ENCODE measurements around the gene MED23. TPM values are rescaled to one million over a fixed set of nuclear protein-coding genes. Genes with fewer than 3 reads are reported as not detected.

The MED23 gene
- total and polyA plus RNA-seq, 11 donors, result 5.7 to 15.3 (median 11.2) TPM

DNA sequence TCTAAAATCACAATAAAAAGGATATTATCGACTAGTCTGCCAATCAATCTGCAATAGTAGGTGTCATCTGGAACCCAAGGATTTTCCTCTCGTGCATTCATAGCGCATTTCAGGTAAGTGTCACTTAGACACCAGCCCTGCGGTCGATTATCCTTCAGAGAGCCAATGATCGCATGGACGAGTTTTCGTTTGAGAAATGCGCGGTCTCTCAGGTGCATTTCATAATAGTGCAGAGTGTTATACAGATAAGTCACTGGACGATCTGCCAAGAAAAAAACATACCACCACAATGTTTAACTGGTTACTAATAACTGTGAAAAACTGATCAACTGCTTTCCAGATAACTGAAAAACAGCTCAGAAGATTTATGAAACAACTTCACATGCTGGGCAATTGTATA lies 34.0 kb downstream of the MED23 start:
- Histone ChIP-seq H3K9me3 (no peaks in the 10 kb centered on the region), H3K4me1 (no peaks in the 10 kb centered on the region), H3K27ac (no peak overlapping the region), H3K27me3 (no peaks in the 10 kb centered on the region), H3K36me3 (peaks cover 0 to 100% (median 100%) of the 10 kb centered on the region in 9 donors), H3K4me3 (no peak overlapping the region)
- 92 to 96% (median 95%) methylated on average over 11 of the region's 11 CpGs for WGBS, 4 donors
- DNase-seq, result no peak
- TF ChIP-seq, protein P1, sequence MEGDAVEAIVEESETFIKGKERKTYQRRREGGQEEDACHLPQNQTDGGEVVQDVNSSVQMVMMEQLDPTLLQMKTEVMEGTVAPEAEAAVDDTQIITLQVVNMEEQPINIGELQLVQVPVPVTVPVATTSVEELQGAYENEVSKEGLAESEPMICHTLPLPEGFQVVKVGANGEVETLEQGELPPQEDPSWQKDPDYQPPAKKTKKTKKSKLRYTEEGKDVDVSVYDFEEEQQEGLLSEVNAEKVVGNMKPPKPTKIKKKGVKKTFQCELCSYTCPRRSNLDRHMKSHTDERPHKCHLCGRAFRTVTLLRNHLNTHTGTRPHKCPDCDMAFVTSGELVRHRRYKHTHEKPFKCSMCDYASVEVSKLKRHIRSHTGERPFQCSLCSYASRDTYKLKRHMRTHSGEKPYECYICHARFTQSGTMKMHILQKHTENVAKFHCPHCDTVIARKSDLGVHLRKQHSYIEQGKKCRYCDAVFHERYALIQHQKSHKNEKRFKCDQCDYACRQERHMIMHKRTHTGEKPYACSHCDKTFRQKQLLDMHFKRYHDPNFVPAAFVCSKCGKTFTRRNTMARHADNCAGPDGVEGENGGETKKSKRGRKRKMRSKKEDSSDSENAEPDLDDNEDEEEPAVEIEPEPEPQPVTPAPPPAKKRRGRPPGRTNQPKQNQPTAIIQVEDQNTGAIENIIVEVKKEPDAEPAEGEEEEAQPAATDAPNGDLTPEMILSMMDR (IDR thresholded peaks at IDR 0.05), result no peak
- TF ChIP-seq POLR2A (IDR thresholded peaks at IDR 0.05), result no peak
- no peak for ATAC-seq
- intact Hi-C loops (cut with DNase I), result no loop called here

DNA sequence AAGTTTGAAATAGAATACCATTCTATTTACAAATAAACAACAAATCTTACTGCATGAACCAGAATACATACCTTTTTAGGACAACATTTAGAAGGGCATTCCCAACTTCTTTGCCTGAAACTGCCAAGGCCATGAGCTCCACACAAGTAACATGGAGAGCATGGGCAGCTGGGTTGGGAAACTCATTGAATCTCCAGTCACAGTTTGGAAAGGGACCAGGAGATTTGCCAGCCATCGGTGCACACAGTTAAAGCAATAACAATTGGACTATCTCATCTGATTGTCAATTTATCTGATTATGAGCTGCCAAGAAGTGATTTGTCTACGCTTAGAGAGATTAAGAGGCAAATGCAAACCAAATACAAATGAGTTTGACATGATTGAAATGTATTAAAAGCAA lies 35.1 kb downstream of the MED23 start:
- intact Hi-C loops (cut with DNase I), result no loop called here
- DNase-seq, result no peak
- H3K4me3 ChIP-seq, result no peak overlapping the region
- 85 to 97% (median 94%) methylated on average over 2 of the region's 2 CpGs for WGBS, 4 donors
- no peaks in the 10 kb centered on the region for H3K27me3 ChIP-seq
- H3K36me3 ChIP-seq, result peaks cover 0 to 100% (median 100%) of the 10 kb centered on the region in 9 donors
- no peak for TF ChIP-seq POLR2A (IDR thresholded peaks at IDR 0.05)
- TF ChIP-seq, protein P1 (IDR thresholded peaks at IDR 0.05), result no peak
- H3K4me1 ChIP-seq, result no peaks in the 10 kb centered on the region
- H3K27ac ChIP-seq, result no peak overlapping the region
- H3K9me3 ChIP-seq, result no peaks in the 10 kb centered on the region
- ATAC-seq, result no peak

DNA sequence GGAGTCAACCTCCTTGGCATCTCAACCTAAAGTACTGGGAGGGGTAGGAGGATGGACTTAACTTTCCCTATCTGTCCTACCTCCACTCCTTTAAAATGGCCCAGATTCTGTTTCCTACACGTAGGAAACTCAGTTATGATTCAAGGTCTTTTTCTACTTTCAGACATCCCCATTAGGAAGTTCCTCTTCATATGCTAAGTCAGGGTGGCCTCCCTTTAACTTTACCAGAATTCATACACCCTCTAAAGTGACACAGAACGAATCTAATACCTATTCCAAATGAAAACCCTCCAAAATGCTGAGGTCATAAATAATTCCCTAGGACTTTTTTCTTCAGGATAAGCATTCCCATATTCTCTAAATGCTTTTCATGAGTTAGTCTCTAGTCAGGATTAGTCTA lies 39.4 kb downstream of the MED23 start:
- Histone ChIP-seq H3K27ac (no peak overlapping the region), H3K4me3 (no peak overlapping the region), H3K9me3 (no peaks in the 10 kb centered on the region), H3K4me1 (no peaks in the 10 kb centered on the region), H3K27me3 (no peaks in the 10 kb centered on the region), H3K36me3 (peaks cover 0 to 99% (median 93%) of the 10 kb centered on the region in 9 donors)
- intact Hi-C loops (cut with DNase I), result no loop called here
- DNase-seq (no peak), ATAC-seq (no peak)
- 80 to 86% (median 84%) methylated on average over 2 of the region's 2 CpGs for WGBS, 4 donors
- TF ChIP-seq, protein P1 (IDR thresholded peaks at IDR 0.05), result no peak
- TF ChIP-seq POLR2A (IDR thresholded peaks at IDR 0.05), result no peak

DNA sequence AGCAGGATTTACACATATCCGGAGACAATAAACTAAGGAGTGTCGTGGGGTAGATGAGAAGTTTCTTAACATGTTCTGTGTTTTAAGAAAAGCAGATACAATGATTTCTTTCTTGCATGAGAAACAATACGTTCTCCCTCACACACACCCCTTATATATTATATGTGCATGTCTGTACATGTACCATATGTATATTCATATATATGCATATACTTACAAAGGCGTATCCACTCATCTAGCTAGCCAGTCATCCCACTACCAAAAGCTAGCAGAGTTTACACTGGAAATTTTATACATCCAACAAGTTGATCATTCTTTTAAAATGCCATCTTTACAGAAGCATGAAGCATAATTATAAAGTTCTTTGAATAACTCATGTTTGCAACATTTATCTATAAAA lies 40.1 kb downstream of the MED23 start:
- no peak overlapping the region for H3K4me3 ChIP-seq
- TF ChIP-seq POLR2A (IDR thresholded peaks at IDR 0.05), result no peak
- TF ChIP-seq, protein P1 (IDR thresholded peaks at IDR 0.05), result no peak
- H3K4me1 ChIP-seq, result no peaks in the 10 kb centered on the region
- H3K27ac ChIP-seq, result no peak overlapping the region
- 94 to 98% (median 97%) methylated on average over 4 of the region's 4 CpGs for WGBS, 4 donors
- H3K27me3 ChIP-seq, result no peaks in the 10 kb centered on the region
- H3K36me3 ChIP-seq, result peaks cover 0 to 99% (median 93%) of the 10 kb centered on the region in 9 donors
- ATAC-seq, result no peak
- intact Hi-C loops (cut with DNase I), result no loop called here
- no peak for DNase-seq
- no peaks in the 10 kb centered on the region for H3K9me3 ChIP-seq
